GM23338 (cell line): ENCODE results near the gene B4GALT4. TPM values are rescaled to one million over a fixed set of nuclear protein-coding genes. Genes with fewer than 3 reads are reported as not detected.

Experiments
- ATAC-seq: fragments of 200-7000 bp; cut with Tn5 transposase; 3 replicates; pipeline ENCODE4 v1.9.1; 2020
- DNase-seq: peaks from one replicate; pipeline ENCODE4 v3.0.0-alpha.2; 2015; ENCODE audit warnings: low spot score
- H2AFZ ChIP-seq: fragments of 200-600 bp; sonication (generic); 2 replicates; pipeline ENCODE4 v1.8.0; 2016; ENCODE audit warnings: antibody characterized with exemption, mild to moderate bottlenecking, moderate library complexity
- H3F3A ChIP-seq: fragments of 200-600 bp; sonication (generic); replicated peaks from 2 replicates; pipeline ENCODE4 v1.8.0; 2017; ENCODE audit warnings: antibody characterized with exemption, mixed run types, low read depth
- H3K27ac ChIP-seq: fragments of 200-600 bp; sonication (generic); 2 replicates; pipeline ENCODE4 v1.6.1; 2016; ENCODE audit warnings: low read depth
- H3K27me3 ChIP-seq: fragments of 200-600 bp; sonication (generic); 2 replicates; pipeline ENCODE4 v1.8.0; 2016; ENCODE audit warnings: mild to moderate bottlenecking, mixed run types, moderate library complexity; ENCODE audit not compliant: insufficient read depth
- H3K36me3 ChIP-seq: fragments of 200-600 bp; sonication (generic); 2 replicates; pipeline ENCODE4 v1.8.0; 2016; ENCODE audit warnings: mild to moderate bottlenecking; ENCODE audit not compliant: insufficient read depth
- H3K4me1 ChIP-seq: fragments of 200-600 bp; sonication (generic); 2 replicates; pipeline ENCODE4 v1.8.0; 2016; ENCODE audit warnings: mild to moderate bottlenecking, moderate library complexity; ENCODE audit not compliant: insufficient read depth
- H3K4me2 ChIP-seq: fragments of 200-600 bp; sonication (generic); 2 replicates; pipeline ENCODE4 v1.7.1; 2017; ENCODE audit warnings: mixed run types
- H3K4me3 ChIP-seq: fragments of 200-600 bp; sonication (generic); 2 replicates; pipeline ENCODE4 v1.6.1; 2016; ENCODE audit warnings: mixed run types
- H3K79me2 ChIP-seq: fragments of 200-600 bp; sonication (generic); replicated peaks from 2 replicates; pipeline ENCODE4 v1.8.0; 2017; ENCODE audit warnings: mild to moderate bottlenecking; ENCODE audit not compliant: insufficient read depth
- H3K9me2 ChIP-seq: fragments of 200-600 bp; sonication (generic); 2 replicates; pipeline ENCODE4 v1.8.0; 2017; ENCODE audit not compliant: insufficient read depth
- H4K20me1 ChIP-seq: fragments of 200-600 bp; sonication (generic); replicated peaks from 2 replicates; pipeline ENCODE4 v1.8.0; 2017; ENCODE audit warnings: mild to moderate bottlenecking; ENCODE audit not compliant: insufficient read depth
- H3K27ac Mint-ChIP-seq: 2 replicates; pipeline ENCODE4 v1.8.0; 2020; ENCODE audit warnings: inconsistent platforms, mild to moderate bottlenecking, moderate library complexity, mixed read lengths
- H3K27me3 Mint-ChIP-seq: 3 replicates; pipeline ENCODE4 v1.8.0; 2022; ENCODE audit warnings: low read depth, mild to moderate bottlenecking, moderate library complexity, mixed read lengths, inconsistent platforms; ENCODE audit not compliant: insufficient read depth, poor library complexity
- H3K36me3 Mint-ChIP-seq: 3 replicates; pipeline ENCODE4 v1.8.0; 2021; ENCODE audit warnings: low read depth, mild to moderate bottlenecking, inconsistent platforms, moderate library complexity, mixed read lengths
- H3K4me1 Mint-ChIP-seq: 3 replicates; pipeline ENCODE4 v1.8.0; 2020; ENCODE audit warnings: mild to moderate bottlenecking, inconsistent platforms, mixed read lengths
- H3K4me3 Mint-ChIP-seq: 3 replicates; pipeline ENCODE4 v1.8.0; 2021; ENCODE audit warnings: moderate library complexity, mild to moderate bottlenecking, inconsistent platforms, mixed read lengths
- H3K9me3 Mint-ChIP-seq: 3 replicates; pipeline ENCODE4 v1.8.0; 2020; ENCODE audit warnings: moderate library complexity, mild to moderate bottlenecking, inconsistent platforms, mixed read lengths
- CREB1 ChIP-seq: fragments of 250-450 bp; sonication (Bioruptor Pico); IDR thresholded peaks from 2 replicates; pipeline ENCODE4 v1.5.0; 2020; ENCODE audit warnings: low read depth, mild to moderate bottlenecking, moderate library complexity
- CTCF ChIP-seq, 2 experiments: fragments of 200-600 bp in 1 of 2; sonication (generic) in 1 of 2; conservative IDR thresholded peaks; 2 replicates each; pipeline versions ENCODE4 v1.5.1 to v1.6.1; 2016 to 2017; ENCODE audit warnings: antibody characterized with exemption in 2 of 2, low read depth in 2 of 2, mild to moderate bottlenecking in 2 of 2, moderate library complexity in 1 of 2
- ETS1 ChIP-seq: IDR thresholded peaks from 2 replicates; pipeline ENCODE4 v1.6.1; 2016; ENCODE audit warnings: antibody characterized with exemption
- EZH2phosphoT487 ChIP-seq: fragments of 200-600 bp; sonication (generic); IDR thresholded peaks from one replicate; pipeline ENCODE4 v1.8.1; 2018; ENCODE audit warnings: antibody characterized with exemption; ENCODE audit not compliant: unreplicated experiment
- STAT1 ChIP-seq: IDR thresholded peaks from one replicate; pipeline ENCODE4 v1.6.1; 2016; ENCODE audit warnings: antibody characterized with exemption; ENCODE audit not compliant: unreplicated experiment
- ZNF114 ChIP-seq: fragments of 250-450 bp; sonication (Bioruptor Pico); IDR thresholded peaks from 2 replicates; pipeline ENCODE4 v1.5.0; 2020; ENCODE audit warnings: mild to moderate bottlenecking, moderate library complexity
- ZNF462 ChIP-seq: fragments of 250-450 bp; sonication (Bioruptor Pico); IDR thresholded peaks from 2 replicates; pipeline ENCODE4 v1.5.0; 2020; ENCODE audit warnings: mild to moderate bottlenecking, moderate library complexity
- polyA plus RNA-seq: library from polyadenylated mRNA; unstranded; fragments of >200 nt; fragmentation: Nextera tagmentation; extraction: Ambion mirVana; gene quantifications from 2 replicates; pipeline ENCODE4 v1.2.1, GENCODE V29; 2016
- total RNA-seq: library from RNA; depleted of rRNA; stranded (reverse); fragments of >200 nt; shearing (Covaris generic); gene quantifications from 2 replicates; pipeline ENCODE4 v1.2.3, GENCODE V29; 2014
- TF ChIP-seq, protein P1 (sequence below): IDR thresholded peaks from one replicate; pipeline ENCODE4 v1.6.1; 2018; ENCODE audit warnings: antibody characterized with exemption; ENCODE audit not compliant: unreplicated experiment

B4GALT4 gene
- total and polyA plus RNA-seq, 2 experiments from 2014 or later: 38.3 to 45.3 TPM

DNA sequence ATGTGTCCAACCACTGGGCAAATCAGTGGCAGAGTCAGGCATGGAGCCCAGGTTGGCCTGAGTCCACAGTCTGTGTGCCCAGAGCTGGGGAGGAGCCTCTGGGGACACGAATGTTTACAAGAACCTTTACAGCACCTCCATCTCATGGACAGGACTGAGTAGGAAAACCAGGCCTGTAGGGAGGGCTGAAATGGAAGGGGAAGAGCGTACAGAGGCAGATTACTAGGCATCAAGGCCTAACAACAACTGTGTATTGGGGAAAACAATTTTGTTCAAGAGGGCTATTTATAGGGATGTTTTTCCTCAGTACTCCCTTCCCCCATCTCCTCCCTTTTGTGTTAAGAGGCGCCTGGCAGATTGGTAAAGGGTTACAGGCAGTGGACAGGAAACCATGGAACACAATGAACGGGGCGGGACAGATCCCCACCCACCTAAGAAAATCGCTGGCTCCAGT is 38.5 kb upstream of the B4GALT4 start (continued):
- no peak for TF ChIP-seq ZNF462 (CRISPR knock-in tag)
- no peak for TF ChIP-seq CREB1
- no peak for TF ChIP-seq ETS1
- no peak for TF ChIP-seq EZH2phosphoT487

GRCh38 chr3:119276680-119277079 is 36.0 kb upstream of the B4GALT4 start:
- no peak overlapping the region for H3K27ac ChIP-seq
- no peak overlapping the region for H3K27ac Mint-ChIP-seq
- no peaks in the 10 kb centered on the region for H3K79me2 ChIP-seq
- H4K20me1 ChIP-seq: no peaks in the 10 kb centered on the region
- H3K27me3 ChIP-seq: no peaks in the 10 kb centered on the region
- H3K27me3 Mint-ChIP-seq: peaks cover 5% of the 10 kb centered on the region
- no peaks in the 10 kb centered on the region for H3K9me2 ChIP-seq
- H3K9me3 Mint-ChIP-seq: peaks cover 3% of the 10 kb centered on the region
- peaks cover 19% of the 10 kb centered on the region for H3K4me1 Mint-ChIP-seq
- no peak for ATAC-seq
- no peaks in the 10 kb centered on the region for H3F3A ChIP-seq
- no peak overlapping the region for H3K4me2 ChIP-seq
- no peak overlapping the region for H2AFZ ChIP-seq
- peaks cover 2% of the 10 kb centered on the region for H3K36me3 Mint-ChIP-seq
- H3K4me3 Mint-ChIP-seq: no peak overlapping the region
- no peak for DNase-seq
- H3K4me3 ChIP-seq: no peak overlapping the region
- no peaks in the 10 kb centered on the region; the same call in 1 of the 2 replicates for H3K36me3 ChIP-seq
- peaks cover 10% of the 10 kb centered on the region for H3K4me1 ChIP-seq
- no peak for TF ChIP-seq CREB1
- TF ChIP-seq ZNF114 (CRISPR knock-in tag): no peak
- TF ChIP-seq CTCF (conservative IDR thresholded peaks at IDR 0.05; ENCODE audit: low read depth in 2 of 2): no peak
- TF ChIP-seq, protein P1, sequence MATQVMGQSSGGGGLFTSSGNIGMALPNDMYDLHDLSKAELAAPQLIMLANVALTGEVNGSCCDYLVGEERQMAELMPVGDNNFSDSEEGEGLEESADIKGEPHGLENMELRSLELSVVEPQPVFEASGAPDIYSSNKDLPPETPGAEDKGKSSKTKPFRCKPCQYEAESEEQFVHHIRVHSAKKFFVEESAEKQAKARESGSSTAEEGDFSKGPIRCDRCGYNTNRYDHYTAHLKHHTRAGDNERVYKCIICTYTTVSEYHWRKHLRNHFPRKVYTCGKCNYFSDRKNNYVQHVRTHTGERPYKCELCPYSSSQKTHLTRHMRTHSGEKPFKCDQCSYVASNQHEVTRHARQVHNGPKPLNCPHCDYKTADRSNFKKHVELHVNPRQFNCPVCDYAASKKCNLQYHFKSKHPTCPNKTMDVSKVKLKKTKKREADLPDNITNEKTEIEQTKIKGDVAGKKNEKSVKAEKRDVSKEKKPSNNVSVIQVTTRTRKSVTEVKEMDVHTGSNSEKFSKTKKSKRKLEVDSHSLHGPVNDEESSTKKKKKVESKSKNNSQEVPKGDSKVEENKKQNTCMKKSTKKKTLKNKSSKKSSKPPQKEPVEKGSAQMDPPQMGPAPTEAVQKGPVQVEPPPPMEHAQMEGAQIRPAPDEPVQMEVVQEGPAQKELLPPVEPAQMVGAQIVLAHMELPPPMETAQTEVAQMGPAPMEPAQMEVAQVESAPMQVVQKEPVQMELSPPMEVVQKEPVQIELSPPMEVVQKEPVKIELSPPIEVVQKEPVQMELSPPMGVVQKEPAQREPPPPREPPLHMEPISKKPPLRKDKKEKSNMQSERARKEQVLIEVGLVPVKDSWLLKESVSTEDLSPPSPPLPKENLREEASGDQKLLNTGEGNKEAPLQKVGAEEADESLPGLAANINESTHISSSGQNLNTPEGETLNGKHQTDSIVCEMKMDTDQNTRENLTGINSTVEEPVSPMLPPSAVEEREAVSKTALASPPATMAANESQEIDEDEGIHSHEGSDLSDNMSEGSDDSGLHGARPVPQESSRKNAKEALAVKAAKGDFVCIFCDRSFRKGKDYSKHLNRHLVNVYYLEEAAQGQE: no peak
- TF ChIP-seq STAT1: no peak
